Osteoblast (primary cell): ENCODE results near the gene IGF2BP2. TPM values are rescaled to one million over a fixed set of nuclear protein-coding genes. Genes with fewer than 3 reads are reported as not detected.

Experiments
- DNase-seq: peaks from one replicate; pipeline ENCODE4 v3.0.0; 2011; ENCODE audit warnings: low spot score, mixed read lengths; ENCODE audit not compliant: insufficient read length; ENCODE audit errors: missing footprints
- H2AFZ ChIP-seq: 2 replicates; pipeline ENCODE4 v1.6.0; 2011; ENCODE audit warnings: mild to moderate bottlenecking, low read length
- H3K27ac ChIP-seq: 2 replicates; pipeline ENCODE4 v1.5.1; 2011; ENCODE audit warnings: mild to moderate bottlenecking, low read depth, low read length, moderate library complexity
- H3K27me3 ChIP-seq: 2 replicates; pipeline ENCODE4 v1.6.0; 2012; ENCODE audit warnings: mild to moderate bottlenecking, control low read depth, inconsistent platforms, low read length, moderate library complexity; ENCODE audit not compliant: insufficient read depth
- H3K36me3 ChIP-seq: 2 replicates; pipeline ENCODE4 v1.5.1; 2011; ENCODE audit warnings: mild to moderate bottlenecking, low read length, control low read depth, moderate library complexity; ENCODE audit not compliant: insufficient read depth
- H3K4me1 ChIP-seq: 2 replicates; pipeline ENCODE4 v1.5.1; 2011; ENCODE audit warnings: mild to moderate bottlenecking, low read length, control low read depth, moderate library complexity; ENCODE audit not compliant: insufficient read depth
- H3K4me2 ChIP-seq: 2 replicates; pipeline ENCODE4 v1.6.0; 2011; ENCODE audit warnings: mild to moderate bottlenecking, low read length; ENCODE audit not compliant: insufficient read depth
- H3K4me3 ChIP-seq: fragments of 200-600 bp; sonication (generic); 3 replicates; pipeline ENCODE4 v1.5.1; 2012; ENCODE audit warnings: mild to moderate bottlenecking, low read length, inconsistent platforms; ENCODE audit not compliant: insufficient read depth
- H3K79me2 ChIP-seq: 2 replicates; pipeline ENCODE4 v1.6.0; 2012; ENCODE audit warnings: mild to moderate bottlenecking, low read length, control low read depth, inconsistent platforms; ENCODE audit not compliant: insufficient read depth
- H3K9me3 ChIP-seq: 2 replicates; pipeline ENCODE4 v1.5.1; 2011; ENCODE audit warnings: low read depth, low read length, control low read depth
- H4K20me1 ChIP-seq: 2 replicates; pipeline ENCODE4 v1.6.0; 2012; ENCODE audit warnings: mild to moderate bottlenecking, low read length, control low read depth; ENCODE audit not compliant: insufficient read depth
- CTCF ChIP-seq: IDR thresholded peaks from 2 replicates; pipeline ENCODE4 v1.5.1; 2011; ENCODE audit warnings: mild to moderate bottlenecking, low read depth, low read length, moderate library complexity; ENCODE audit errors: extremely low read depth
- total RNA-seq: library from RNA; depleted of rRNA; stranded (reverse); fragments of >200 nt; gene quantifications from 2 replicates; pipeline ENCODE4 v1.2.3, GENCODE V29; 2012

IGF2BP2 gene
- total RNA-seq, 1 donor: 81.8 TPM

- H2AFZ ChIP-seq: no peak overlapping the region
- H3K4me1 ChIP-seq: peaks cover 41% of the 10 kb centered on the region
- peaks cover 23% of the 10 kb centered on the region for H4K20me1 ChIP-seq
- TF ChIP-seq CTCF: no peak
- H3K27ac ChIP-seq: peak overlapping the region; percentile 61
- no peaks in the 10 kb centered on the region for H3K27me3 ChIP-seq
- H3K9me3 ChIP-seq: no peaks in the 10 kb centered on the region
- peak overlapping the region; percentile 2 for H3K4me2 ChIP-seq
- H3K79me2 ChIP-seq: peaks cover 79% of the 10 kb centered on the region
- H3K36me3 ChIP-seq: no peaks in the 10 kb centered on the region
- DNase-seq: no peak
- H3K4me3 ChIP-seq: no peak overlapping the region
These were observed 108.3 kb downstream of the IGF2BP2 start for GRCh38 chr3:185716436-185717108.

- Histone ChIP-seq H3K9me3 (no peaks in the 10 kb centered on the region), H3K27ac (peak overlapping the region; percentile 35), H3K36me3 (no peaks in the 10 kb centered on the region), H3K79me2 (peaks cover 82% of the 10 kb centered on the region), H3K27me3 (no peaks in the 10 kb centered on the region), H2AFZ (no peak overlapping the region), H3K4me3 (peak overlapping the region; percentile 3), H4K20me1 (peaks cover 29% of the 10 kb centered on the region), H3K4me1 (peaks cover 47% of the 10 kb centered on the region), H3K4me2 (peak overlapping the region; percentile 30)
- peak; percentile 71 for DNase-seq
- TF ChIP-seq CTCF: no peak
These were observed 109.8 kb downstream of the IGF2BP2 start for GRCh38 chr3:185715091-185715490.

- H4K20me1 ChIP-seq: peaks cover 38% of the 10 kb centered on the region
- TF ChIP-seq CTCF: no peak
- no peaks in the 10 kb centered on the region for H3K9me3 ChIP-seq
- H3K4me1 ChIP-seq: peaks cover 50% of the 10 kb centered on the region
- H2AFZ ChIP-seq: no peak overlapping the region
- no peaks in the 10 kb centered on the region for H3K36me3 ChIP-seq
- no peaks in the 10 kb centered on the region for H3K27me3 ChIP-seq
- H3K4me2 ChIP-seq: no peak overlapping the region
- DNase-seq: no peak
- H3K27ac ChIP-seq: no peak overlapping the region
- H3K4me3 ChIP-seq: no peak overlapping the region
- H3K79me2 ChIP-seq: peaks cover 82% of the 10 kb centered on the region
These were observed 110.8 kb downstream of the IGF2BP2 start for GRCh38 chr3:185714085-185714484.

GRCh38 chr3:185713015-185713414 lies 111.8 kb downstream of the IGF2BP2 start:
- Histone ChIP-seq H3K4me3 (no peak overlapping the region), H3K4me2 (no peak overlapping the region), H4K20me1 (peaks cover 40% of the 10 kb centered on the region), H3K27ac (no peak overlapping the region), H3K79me2 (peaks cover 84% of the 10 kb centered on the region), H3K9me3 (no peaks in the 10 kb centered on the region), H2AFZ (no peak overlapping the region), H3K27me3 (no peaks in the 10 kb centered on the region), H3K36me3 (no peaks in the 10 kb centered on the region), H3K4me1 (peaks cover 48% of the 10 kb centered on the region)
- TF ChIP-seq CTCF: no peak
- DNase-seq: no peak
